B cell (primary cell): Measurements from ENCODE around the gene MIAT. TPM values are rescaled to one million over a fixed set of nuclear protein-coding genes. Genes with fewer than 3 reads are reported as not detected.

Source experiments
- ATAC-seq: fragments of 200-7000 bp; cut with Tn5 transposase; one replicate; pipeline ENCODE4 v1.10.0; 2021; ENCODE audit warnings: low read depth, mild to moderate bottlenecking, moderate number of reproducible peaks, moderate library complexity
- CTCF ChIA-PET: fragments of 350-600 bp; sonication (Branson Sonifier 250); formaldehyde crosslinking; loops from one replicate; lab custom pipeline; 2021; ENCODE audit warnings: antibody characterized with exemption, inconsistent platforms; lab: Charles Lee
- POLR2A ChIA-PET: fragments of 350-600 bp; sonication (Branson Sonifier 250); formaldehyde crosslinking; loops from one replicate; lab custom pipeline; 2021; ENCODE audit warnings: antibody characterized with exemption; lab: Charles Lee
- DNase-seq: peaks from one replicate; pipeline ENCODE4 v3.0.0; 2013
- H2AFZ ChIP-seq: 2 replicates; pipeline ENCODE4 v1.6.1; 2012; ENCODE audit warnings: mild to moderate bottlenecking, low read depth, low read length; ENCODE audit not compliant: insufficient read depth, poor library complexity, severe bottlenecking
- H3K27ac ChIP-seq, 2 donors: 1 replicate in 1 of 2; 2 replicates in 1 of 2; pipeline ENCODE4 v1.5.1; 2012 to 2013; ENCODE audit warnings: low read length in 2 of 2, mild to moderate bottlenecking in 2 of 2, moderate library complexity in 1 of 2
- H3K27me3 ChIP-seq, 4 experiments: fragments of 200-600 bp in 1 of 4; sonication (generic) in 1 of 4; replicated peaks in 1 of 4; 1 replicate in 2 of 4; 2 replicates in 2 of 4; pipeline versions ENCODE4 v1.6.1 to v1.7.0; 2013 to 2016; ENCODE audit warnings: low read length in 3 of 4, mild to moderate bottlenecking in 2 of 4, mixed read lengths in 1 of 4, moderate library complexity in 1 of 4; ENCODE audit not compliant: insufficient read depth in 4 of 4, control insufficient read depth in 3 of 4; ENCODE audit errors: control extremely low read depth in 1 of 4
- H3K36me3 ChIP-seq, 2 experiments: replicated peaks in 1 of 2; 1 replicate in 1 of 2; 2 replicates in 1 of 2; pipeline versions ENCODE4 v1.6.1 to v1.7.1; 2013; ENCODE audit warnings: low read length in 1 of 2; ENCODE audit not compliant: insufficient read depth in 2 of 2, control insufficient read depth in 1 of 2; ENCODE audit errors: control extremely low read depth in 1 of 2, extremely low read depth in 1 of 2
- H3K4me1 ChIP-seq, 2 donors: fragments of 200-600 bp in 1 of 2; sonication (generic) in 1 of 2; 1 replicate in 1 of 2; 2 replicates in 1 of 2; pipeline versions ENCODE4 v1.5.1 to v1.6.1; 2013 to 2017; ENCODE audit warnings: low read length in 2 of 2; ENCODE audit not compliant: control insufficient read depth in 2 of 2, insufficient read depth in 2 of 2
- H3K4me2 ChIP-seq: replicated peaks from 2 replicates; pipeline ENCODE3; 2012; ENCODE audit warnings: mild to moderate bottlenecking, low read depth, low read length; ENCODE audit not compliant: poor library complexity, severe bottlenecking
- H3K4me3 ChIP-seq, 5 experiments: fragments of 200-600 bp in 1 of 5; sonication (generic) in 1 of 5; 1 replicate in 3 of 5; 2 replicates in 2 of 5; pipeline versions ENCODE4 v1.5.1 to v1.7.0; 2011 to 2016; ENCODE audit warnings: low read length in 4 of 5, mild to moderate bottlenecking in 4 of 5, low read depth in 2 of 5, control low read depth in 1 of 5, moderate library complexity in 1 of 5; ENCODE audit not compliant: insufficient read depth in 1 of 5; ENCODE audit errors: control extremely low read depth in 1 of 5, extremely low read depth in 1 of 5
- H3K79me2 ChIP-seq: fragments of 200-600 bp; sonication (generic); one replicate; pipeline ENCODE4 v1.6.0; 2016; ENCODE audit warnings: low read length; ENCODE audit not compliant: control insufficient read depth, insufficient read depth
- H3K9ac ChIP-seq: fragments of 200-600 bp; sonication (generic); 2 replicates; pipeline ENCODE4 v1.6.1; 2017; ENCODE audit warnings: mild to moderate bottlenecking, low read length, moderate library complexity
- H3K9me3 ChIP-seq, 3 donors: one replicate each; pipeline versions ENCODE4 v1.6.1 to v1.7.1; 2013; ENCODE audit warnings: low read length in 2 of 3; ENCODE audit not compliant: control insufficient read depth in 2 of 3, insufficient read depth in 1 of 3; ENCODE audit errors: control extremely low read depth in 1 of 3
- H4K20me1 ChIP-seq: 2 replicates; pipeline ENCODE4 v1.6.0; 2012; ENCODE audit warnings: mild to moderate bottlenecking, low read length; ENCODE audit not compliant: insufficient read depth, control insufficient read depth, poor library complexity, severe bottlenecking
- H3K27ac Mint-ChIP-seq: one replicate; pipeline ENCODE4 v1.8.0; 2021; ENCODE audit warnings: mixed read lengths
- H3K27me3 Mint-ChIP-seq: one replicate; pipeline ENCODE4 v1.8.0; 2021; ENCODE audit warnings: mixed read lengths
- H3K4me1 Mint-ChIP-seq: one replicate; pipeline ENCODE4 v1.8.0; 2021; ENCODE audit warnings: mixed read lengths
- H3K4me3 Mint-ChIP-seq: one replicate; pipeline ENCODE4 v1.8.0; 2021; ENCODE audit warnings: mixed read lengths
- H3K9me3 Mint-ChIP-seq: one replicate; pipeline ENCODE4 v1.8.0; 2022; ENCODE audit warnings: mixed read lengths; ENCODE audit not compliant: insufficient read depth
- CTCF ChIP-seq: fragments of 200-600 bp; IDR thresholded peaks from one replicate; pipeline ENCODE4 v1.8.0; 2022; ENCODE audit warnings: antibody characterized with exemption, mild to moderate bottlenecking
- EZH2 ChIP-seq: IDR thresholded peaks from 2 replicates; pipeline ENCODE4 v1.6.1; 2012; ENCODE audit warnings: borderline replicate concordance, low read depth, mild to moderate bottlenecking, moderate library complexity, low read length; ENCODE audit not compliant: insufficient read depth, poor library complexity, severe bottlenecking
- WGBS: methylation state at CpG from one replicate; pipeline ENCODE4 v1.1.5; 2013; ENCODE audit warnings: missing lambda C conversion rate; ENCODE audit not compliant: insufficient coverage; 5-methylcytosine and 5-hydroxymethylcytosine counted together
- intact Hi-C: fragments of 100-400 bp; cut with micrococcal nuclease; formaldehyde crosslinking; loops from one replicate; pipeline ENCODE4 v1.10.0; 2022
- polyA plus RNA-seq: library from polyadenylated mRNA; depleted of rRNA; stranded (reverse); fragments of >200 nt; gene quantifications from 2 replicates; pipeline ENCODE4 v1.2.3, GENCODE V29; 2012
- total RNA-seq, 2 donors: library from RNA; stranded (reverse); fragments of 120-200 nt in 1 of 2; gene quantifications; 1 replicate in 1 of 2; 2 replicates in 1 of 2; pipeline versions ENCODE4 v1.2.3 to v1.2.4, GENCODE V29; 2013 to 2022

Gene MIAT
- total and polyA plus RNA-seq, 2 donors (not counting 1 experiment from before 2014, with no cell fraction given), result 14.8 to 18.4 TPM

DNA sequence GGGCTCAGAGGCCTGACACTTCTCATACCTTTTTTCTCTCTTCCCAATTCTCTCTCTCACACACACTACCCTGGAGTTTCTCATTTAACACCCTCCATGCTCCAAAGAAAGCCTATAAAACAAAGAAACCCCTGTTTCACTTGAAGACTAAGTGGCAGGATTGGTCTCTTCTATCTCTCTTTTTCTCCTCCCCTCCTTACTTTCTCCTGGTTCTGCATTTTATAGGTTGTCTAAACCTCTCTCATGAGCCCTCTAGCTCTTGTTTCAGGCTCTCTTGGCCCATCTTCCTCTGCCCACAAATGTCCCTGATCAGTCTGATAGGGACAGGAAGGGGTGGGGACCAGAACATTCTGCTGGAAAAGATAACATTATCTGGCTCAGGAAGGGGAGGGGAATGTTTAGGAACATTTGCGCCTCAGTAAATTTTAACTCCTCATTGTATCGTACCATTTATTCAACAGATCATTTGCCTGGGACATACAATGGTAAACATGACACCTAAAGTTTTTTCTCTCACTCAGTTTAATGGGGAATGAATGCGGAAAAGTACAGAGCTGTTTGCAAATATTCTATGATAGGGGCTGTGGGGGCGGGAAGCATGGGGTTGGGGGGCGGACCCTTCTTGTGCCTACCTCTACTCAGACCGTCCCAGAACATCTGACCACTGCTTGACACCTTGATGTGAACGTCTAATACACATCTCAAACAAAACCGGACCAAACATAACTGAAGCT lies 24.8 kb upstream of the MIAT start:
- no peaks in the 10 kb centered on the region for H4K20me1 ChIP-seq
- no peak overlapping the region for H3K9ac ChIP-seq
- H2AFZ ChIP-seq, result no peak overlapping the region
- TF ChIP-seq CTCF, result no peak
- no peak for TF ChIP-seq EZH2
- H3K36me3 ChIP-seq, result no peaks in the 10 kb centered on the region
- Mint-ChIP-seq H3K27ac (no peak overlapping the region), H3K9me3 (no peaks in the 10 kb centered on the region), H3K4me3 (no peak overlapping the region), H3K4me1 (no peaks in the 10 kb centered on the region), H3K27me3 (peaks cover 10% of the 10 kb centered on the region)
- no peak overlapping the region for H3K27ac ChIP-seq
- H3K4me2 ChIP-seq, result no peak overlapping the region
- ChIA-PET CTCF (no interaction called here), POLR2A (no interaction called here)
- H3K4me3 ChIP-seq, result no peak overlapping the region
- peaks cover 0 to 9% (median 0%) of the 10 kb centered on the region in 3 donors for H3K9me3 ChIP-seq
- 82% methylated on average over 5 of the region's 8 CpGs for WGBS
- no peak for ATAC-seq
- no peak for DNase-seq
- no peaks in the 10 kb centered on the region for H3K79me2 ChIP-seq
- intact Hi-C loops, result no loop called here
- no peaks in the 10 kb centered on the region for H3K27me3 ChIP-seq
- H3K4me1 ChIP-seq, result no peaks in the 10 kb centered on the region

GRCh38 chr22:26634189-26634588 lies 23.2 kb upstream of the MIAT start:
- ChIA-PET POLR2A (no interaction called here), CTCF (no interaction called here)
- intact Hi-C loops, result no loop called here
- Mint-ChIP-seq H3K4me1 (no peaks in the 10 kb centered on the region), H3K9me3 (no peaks in the 10 kb centered on the region), H3K27me3 (peaks cover 10% of the 10 kb centered on the region), H3K4me3 (no peak overlapping the region), H3K27ac (no peak overlapping the region)
- Histone ChIP-seq H3K27ac (no peak overlapping the region), H3K4me3 (no peak overlapping the region), H3K4me2 (no peak overlapping the region), H3K79me2 (no peaks in the 10 kb centered on the region), H3K4me1 (no peaks in the 10 kb centered on the region), H3K36me3 (no peaks in the 10 kb centered on the region), H4K20me1 (no peaks in the 10 kb centered on the region), H3K27me3 (no peaks in the 10 kb centered on the region), H3K9ac (no peak overlapping the region), H3K9me3 (peaks cover 0 to 9% (median 0%) of the 10 kb centered on the region in 3 donors), H2AFZ (no peak overlapping the region)
- TF ChIP-seq CTCF (no peak), EZH2 (no peak)
- ATAC-seq (no peak), DNase-seq (no peak)
- WGBS, result no CpG with 5 or more reads among the region's 3 CpGs
